Dedifferentiated amniotic fluid mesenchymal stem cell (primary cell): ENCODE results near the gene DBN1.

Source experiments
- DNase-seq: peaks from one replicate; pipeline ENCODE4 v3.0.0-alpha.2; 2016; ENCODE audit errors: extremely low spot score

The DBN1 gene

GRCh38 chr5:177474002-177474476, 605 bp upstream of the DBN1 start:
- no peak for DNase-seq

GRCh38 chr5:177472460-177473442, 683 bp downstream of the DBN1 start:
- DNase-seq: no peak

GRCh38 chr5:177471610-177472356, 1.7 kb downstream of the DBN1 start:
- DNase-seq: no peak

GRCh38 chr5:177470759-177471536, 2.5 kb downstream of the DBN1 start:
- no peak for DNase-seq

- no peak for DNase-seq
Observed at GRCh38 chr5:177469750-177470525, 3.5 kb downstream of the DBN1 start.

GRCh38 chr5:177468685-177469628, 4.5 kb downstream of the DBN1 start:
- DNase-seq: no peak

GRCh38 chr5:177468329-177468684, 5.1 kb downstream of the DBN1 start:
- DNase-seq: no peak

GRCh38 chr5:177467436-177467835, 6.0 kb downstream of the DBN1 start:
- DNase-seq: no peak

- no peak for DNase-seq
Observed at GRCh38 chr5:177466861-177467260, 6.6 kb downstream of the DBN1 start.

GRCh38 chr5:177465044-177465443, 8.4 kb downstream of the DBN1 start:
- DNase-seq: no peak

- no peak for DNase-seq
Observed at GRCh38 chr5:177462021-177462670, 11.3 kb downstream of the DBN1 start.

- DNase-seq: no peak
Observed at GRCh38 chr5:177459819-177460628, 13.4 kb downstream of the DBN1 start.

GRCh38 chr5:177459357-177459756, 14.1 kb downstream of the DBN1 start:
- DNase-seq: no peak

- no peak for DNase-seq
Observed at GRCh38 chr5:177458912-177459350, 14.5 kb downstream of the DBN1 start.

- DNase-seq: no peak
Observed at GRCh38 chr5:177457852-177458681, 15.4 kb downstream of the DBN1 start.

- peak; percentile 88 for DNase-seq
Observed at GRCh38 chr5:177456976-177457851, 16.2 kb downstream of the DBN1 start.

GRCh38 chr5:177456591-177456964, 16.9 kb downstream of the DBN1 start:
- no peak for DNase-seq
